Muscle layer of colon (tissue), 2 donors: ENCODE measurements around the gene TRPC3.

ENCODE experiments used
- H3K27ac ChIP-seq: one replicate; pipeline ENCODE4 v1.7.0; 2013; ENCODE audit warnings: low read depth, mild to moderate bottlenecking, low read length, moderate library complexity
- H3K27me3 ChIP-seq, 2 donors: one replicate each; pipeline ENCODE4 v1.7.0; 2013; ENCODE audit warnings: low read length in 2 of 2, mild to moderate bottlenecking in 2 of 2; ENCODE audit not compliant: insufficient read depth in 2 of 2, control insufficient read depth in 1 of 2
- H3K36me3 ChIP-seq: one replicate; pipeline ENCODE4 v1.7.0; 2013; ENCODE audit warnings: mild to moderate bottlenecking, low read length; ENCODE audit not compliant: insufficient read depth
- H3K4me1 ChIP-seq: one replicate; pipeline ENCODE4 v1.7.0; 2013; ENCODE audit warnings: mild to moderate bottlenecking, low read length; ENCODE audit not compliant: insufficient read depth
- H3K4me3 ChIP-seq, 2 donors: one replicate each; pipeline ENCODE4 v1.7.0; 2013; ENCODE audit warnings: low read length in 2 of 2, low read depth in 1 of 2, mild to moderate bottlenecking in 1 of 2, moderate library complexity in 1 of 2
- H3K9ac ChIP-seq: one replicate; pipeline ENCODE4 v1.7.0; 2013; ENCODE audit warnings: low read length
- H3K9me3 ChIP-seq: one replicate; pipeline ENCODE4 v1.7.0; 2013; ENCODE audit warnings: mild to moderate bottlenecking, low read length
- donor health status: abdominal sarcoma.
- donor health status: Adenocarcinoma of cecum.

The TRPC3 gene

GRCh38 chr4:121951521-121952110, at the start of gene TRPC3:
TRPC3 (minus strand) TSS chr4:121952060; CDS start chr4:121951680, 380 bp downstream.
- no peak within 1 kb of the TSS for H3K9ac ChIP-seq
- no peak within 1 kb of the TSS for H3K27ac ChIP-seq

DNA sequence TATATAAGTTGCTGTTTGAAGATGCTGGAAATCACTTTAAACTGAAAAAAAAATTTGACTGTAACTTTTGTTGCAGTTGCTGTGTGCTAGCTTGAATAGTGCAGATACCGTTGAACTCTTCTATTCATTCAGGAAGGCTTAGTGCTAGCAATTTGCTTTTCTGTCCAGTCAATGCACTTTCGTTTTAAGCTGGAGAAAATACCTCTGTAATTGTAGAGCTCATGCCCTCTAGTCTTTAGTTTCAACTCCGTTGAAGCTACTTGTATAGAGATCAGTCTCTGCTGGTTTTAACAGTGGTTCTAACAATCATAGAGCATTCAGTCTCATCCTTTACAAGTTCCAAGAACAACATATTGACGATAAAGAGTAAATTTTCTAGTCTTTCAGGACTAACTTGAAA, 49.0 kb upstream of the TRPC3 start:
- Histone ChIP-seq H3K27me3 (no peaks in the 10 kb centered on the region), H3K9ac (no peak overlapping the region), H3K36me3 (no peaks in the 10 kb centered on the region), H3K27ac (no peak overlapping the region), H3K4me3 (no peak overlapping the region), H3K9me3 (no peaks in the 10 kb centered on the region), H3K4me1 (no peaks in the 10 kb centered on the region)

More at GRCh38 chr4:121951521-121952110, at the start of gene TRPC3:
- Histone ChIP-seq H3K4me1 (peaks cover 4% of the 10 kb centered on the region), H3K27me3 (peaks cover 0 to 11% of the 10 kb centered on the region in 2 donors), H3K4me3 (peak within 1 kb of the TSS; percentile 65 to 68), H3K9me3 (no peaks in the 10 kb centered on the region), H3K36me3 (no peaks in the 10 kb centered on the region)

GRCh38 chr4:121998024-121998423, 46.2 kb upstream of the TRPC3 start:
- no peaks in the 10 kb centered on the region for H3K36me3 ChIP-seq
- H3K4me3 ChIP-seq, result no peak overlapping the region
- H3K9ac ChIP-seq, result no peak overlapping the region
- no peak overlapping the region for H3K27ac ChIP-seq
- no peaks in the 10 kb centered on the region for H3K9me3 ChIP-seq
- H3K4me1 ChIP-seq, result no peaks in the 10 kb centered on the region
- no peaks in the 10 kb centered on the region for H3K27me3 ChIP-seq

DNA sequence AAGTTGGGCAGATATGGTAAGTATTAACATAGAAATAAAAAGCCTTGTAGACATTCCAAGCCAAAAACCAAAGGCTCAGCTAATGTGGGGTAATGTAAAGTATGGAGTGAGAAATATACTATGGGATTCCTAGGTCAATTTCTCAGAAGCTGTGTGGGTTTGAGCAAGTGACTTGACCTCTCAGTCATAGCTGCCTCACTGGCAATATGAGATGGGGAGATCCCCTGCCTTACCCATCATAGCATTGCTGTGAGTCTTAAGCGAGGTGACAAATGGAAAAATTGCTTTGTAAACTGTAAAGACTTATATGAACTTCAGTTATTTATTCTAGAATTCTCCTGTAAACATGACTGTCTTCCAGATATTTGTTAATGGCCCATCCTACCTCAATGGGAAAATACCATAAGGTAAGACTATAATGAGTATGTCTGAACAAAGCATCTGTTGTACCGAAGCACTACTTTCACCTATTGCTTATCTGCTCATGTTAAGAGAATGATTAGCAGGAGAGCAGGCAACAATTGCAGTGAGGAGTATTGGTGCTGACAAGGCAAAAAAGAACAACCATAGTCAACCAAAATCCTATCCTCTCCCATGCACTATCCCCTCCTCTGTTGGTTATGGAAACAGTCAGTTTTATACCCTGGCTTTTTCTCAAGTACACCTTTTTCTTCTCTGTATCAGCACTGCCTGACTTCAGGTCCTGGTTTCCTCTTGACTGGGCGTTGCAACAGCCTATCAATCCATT, 44.1 kb upstream of the TRPC3 start:
- no peaks in the 10 kb centered on the region for H3K36me3 ChIP-seq

GRCh38 chr4:121991968-121992367, 40.1 kb upstream of the TRPC3 start:
- Histone ChIP-seq H3K9ac (no peak overlapping the region), H3K9me3 (no peaks in the 10 kb centered on the region), H3K4me1 (no peaks in the 10 kb centered on the region), H3K36me3 (no peaks in the 10 kb centered on the region), H3K4me3 (no peak overlapping the region), H3K27ac (no peak overlapping the region), H3K27me3 (no peaks in the 10 kb centered on the region)

More for the DNA sequence above, 44.1 kb upstream of the TRPC3 start:
- no peaks in the 10 kb centered on the region for H3K27me3 ChIP-seq
- H3K4me1 ChIP-seq, result no peaks in the 10 kb centered on the region
- H3K9ac ChIP-seq, result no peak overlapping the region
- no peaks in the 10 kb centered on the region for H3K9me3 ChIP-seq
- H3K4me3 ChIP-seq, result no peak overlapping the region
- H3K27ac ChIP-seq, result no peak overlapping the region

- Histone ChIP-seq H3K27me3 (no peaks in the 10 kb centered on the region), H3K4me3 (no peak overlapping the region), H3K9me3 (no peaks in the 10 kb centered on the region), H3K36me3 (no peaks in the 10 kb centered on the region), H3K27ac (no peak overlapping the region), H3K9ac (no peak overlapping the region), H3K4me1 (no peaks in the 10 kb centered on the region)
Observed at GRCh38 chr4:121990489-121990888, 38.6 kb upstream of the TRPC3 start.

GRCh38 chr4:121989715-121990114, 37.9 kb upstream of the TRPC3 start:
- no peaks in the 10 kb centered on the region for H3K27me3 ChIP-seq
- H3K27ac ChIP-seq, result no peak overlapping the region
- H3K9ac ChIP-seq, result no peak overlapping the region
- no peaks in the 10 kb centered on the region for H3K4me1 ChIP-seq
- H3K36me3 ChIP-seq, result no peaks in the 10 kb centered on the region
- H3K9me3 ChIP-seq, result no peaks in the 10 kb centered on the region
- no peak overlapping the region for H3K4me3 ChIP-seq

- no peaks in the 10 kb centered on the region for H3K4me1 ChIP-seq
- H3K4me3 ChIP-seq, result no peak overlapping the region
- H3K9ac ChIP-seq, result no peak overlapping the region
- H3K27me3 ChIP-seq, result no peaks in the 10 kb centered on the region
- no peaks in the 10 kb centered on the region for H3K36me3 ChIP-seq
- H3K27ac ChIP-seq, result no peak overlapping the region
- H3K9me3 ChIP-seq, result no peaks in the 10 kb centered on the region
Observed at GRCh38 chr4:121988950-121989349, 37.1 kb upstream of the TRPC3 start.

DNA sequence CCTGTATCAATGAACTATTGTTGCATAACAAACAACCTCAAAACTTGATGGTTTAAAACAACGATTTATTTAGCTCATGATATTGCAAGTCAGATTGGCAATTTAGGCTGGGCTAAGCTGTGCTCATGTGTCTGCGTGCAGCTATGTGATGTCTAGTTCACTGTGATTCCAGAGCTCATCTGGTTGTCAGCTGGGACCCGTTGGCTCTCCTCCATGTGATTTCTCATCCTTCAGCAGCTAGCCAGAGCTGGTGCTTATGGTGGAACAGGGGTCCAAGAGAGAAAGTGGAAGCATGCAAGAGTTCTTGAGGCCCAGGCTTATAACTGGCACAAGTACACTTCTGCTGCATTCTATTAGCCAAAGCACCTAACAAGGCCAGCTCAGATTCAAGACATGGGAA, 28.8 kb upstream of the TRPC3 start:
- Histone ChIP-seq H3K36me3 (no peaks in the 10 kb centered on the region), H3K27ac (no peak overlapping the region), H3K4me3 (no peak overlapping the region), H3K4me1 (no peaks in the 10 kb centered on the region), H3K9me3 (no peaks in the 10 kb centered on the region), H3K9ac (no peak overlapping the region), H3K27me3 (no peaks in the 10 kb centered on the region)

- H3K4me3 ChIP-seq, result no peak overlapping the region
- H3K9ac ChIP-seq, result no peak overlapping the region
- no peaks in the 10 kb centered on the region for H3K9me3 ChIP-seq
- H3K4me1 ChIP-seq, result no peaks in the 10 kb centered on the region
- no peaks in the 10 kb centered on the region for H3K27me3 ChIP-seq
- no peak overlapping the region for H3K27ac ChIP-seq
- no peaks in the 10 kb centered on the region for H3K36me3 ChIP-seq
Observed at GRCh38 chr4:121978172-121978516, 26.3 kb upstream of the TRPC3 start.

DNA sequence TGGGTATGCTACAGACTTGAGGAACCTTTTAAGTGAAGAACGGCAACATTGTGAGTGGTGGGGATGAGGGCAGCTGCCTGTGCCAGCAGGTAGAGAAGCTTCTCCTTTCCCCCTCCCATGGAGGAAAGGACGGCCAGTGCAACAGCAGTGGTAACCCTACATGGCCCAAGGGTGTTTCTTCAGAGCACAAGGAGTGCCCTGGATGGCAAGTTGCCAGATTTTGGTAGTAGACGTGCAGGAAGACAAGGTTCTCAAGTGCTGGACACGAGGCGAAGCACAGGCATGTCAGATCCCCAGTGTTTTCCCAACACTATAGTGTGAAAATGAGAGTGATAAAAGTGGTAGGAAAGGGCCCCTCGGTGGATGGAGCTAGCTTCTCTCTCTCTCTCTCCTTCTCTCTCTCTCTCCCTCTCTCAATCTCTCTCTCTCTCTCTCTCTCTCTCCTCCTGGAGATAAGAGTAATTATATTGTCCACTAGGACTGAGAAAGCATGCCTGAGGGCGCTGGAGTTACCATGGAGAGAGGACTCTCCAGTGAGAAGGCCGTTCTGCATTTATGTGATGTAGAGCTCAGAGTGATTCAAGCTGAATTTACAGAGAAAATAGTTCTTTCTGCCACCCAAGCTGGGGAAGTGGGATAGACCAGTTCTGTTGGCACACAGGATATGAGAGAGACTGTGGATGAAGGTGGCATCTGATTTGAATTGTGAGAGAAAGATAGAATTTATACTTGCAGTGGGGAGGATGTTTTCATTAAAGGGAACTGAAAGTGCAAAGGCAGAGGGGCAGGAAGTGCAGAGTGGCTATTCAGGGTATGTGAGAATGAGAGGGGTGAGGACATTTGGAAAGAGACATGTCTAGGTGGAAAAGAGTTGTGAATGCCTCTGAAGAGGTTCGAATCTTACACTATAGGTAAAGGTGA, 25.7 kb upstream of the TRPC3 start:
- H3K27me3 ChIP-seq, result no peaks in the 10 kb centered on the region
- no peaks in the 10 kb centered on the region for H3K9me3 ChIP-seq

More for the DNA sequence above, 25.7 kb upstream of the TRPC3 start:
- H3K36me3 ChIP-seq, result no peaks in the 10 kb centered on the region
- H3K9ac ChIP-seq, result no peak overlapping the region
- H3K4me1 ChIP-seq, result no peaks in the 10 kb centered on the region
- no peak overlapping the region for H3K4me3 ChIP-seq
- no peak overlapping the region for H3K27ac ChIP-seq
